GM20000 (cell line): ENCODE measurements around the gene PDIA2.
"Not testable (repeated sequence)": the region's sequence is repeated elsewhere in the genome, so short reads cannot be mapped to it uniquely, and the experiment has no call there.

ENCODE experiments used
- DNase-seq: peaks from one replicate; pipeline ENCODE4 v3.0.0; 2012; ENCODE audit warnings: low spot score
- TF ChIP-seq, protein P1 (sequence below): IDR thresholded peaks from 2 replicates; pipeline ENCODE4 v1.5.1; 2012; ENCODE audit warnings: mild to moderate bottlenecking, control low read depth; ENCODE audit errors: extremely low read depth, missing control alignments

The PDIA2 gene

DNA sequence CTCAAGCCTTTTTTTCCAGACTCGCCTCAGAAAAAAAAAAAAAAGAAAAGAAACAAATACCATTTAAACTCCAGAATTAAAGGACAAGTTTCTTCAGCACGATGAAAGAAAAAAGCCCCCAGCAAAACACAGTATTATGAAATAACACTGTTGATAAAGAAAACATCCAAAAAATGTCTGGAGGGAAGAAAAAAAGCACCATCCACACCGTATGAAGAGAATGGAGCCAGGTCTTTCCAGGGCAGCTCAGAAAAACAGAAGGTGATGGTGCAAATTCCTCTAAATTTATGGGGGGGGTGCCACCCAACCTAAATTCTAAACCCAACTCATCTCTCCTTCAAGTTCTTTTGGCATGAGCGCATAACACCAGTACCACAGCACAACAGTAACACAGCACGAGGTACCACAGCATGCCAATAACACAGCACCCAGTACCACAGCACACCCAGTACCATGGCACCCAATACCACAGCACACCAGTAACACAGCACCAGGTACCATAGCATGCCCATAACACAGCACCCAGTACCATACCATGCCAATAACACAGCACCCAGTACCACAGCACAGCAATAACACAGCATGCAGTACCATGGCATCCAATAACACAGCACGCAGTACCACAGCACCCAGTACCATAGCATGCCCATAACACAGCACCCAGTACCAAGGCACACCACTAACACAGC lies 50.6 kb downstream of the PDIA2 start:
- DNase-seq, result no peak
- TF ChIP-seq, protein P1, sequence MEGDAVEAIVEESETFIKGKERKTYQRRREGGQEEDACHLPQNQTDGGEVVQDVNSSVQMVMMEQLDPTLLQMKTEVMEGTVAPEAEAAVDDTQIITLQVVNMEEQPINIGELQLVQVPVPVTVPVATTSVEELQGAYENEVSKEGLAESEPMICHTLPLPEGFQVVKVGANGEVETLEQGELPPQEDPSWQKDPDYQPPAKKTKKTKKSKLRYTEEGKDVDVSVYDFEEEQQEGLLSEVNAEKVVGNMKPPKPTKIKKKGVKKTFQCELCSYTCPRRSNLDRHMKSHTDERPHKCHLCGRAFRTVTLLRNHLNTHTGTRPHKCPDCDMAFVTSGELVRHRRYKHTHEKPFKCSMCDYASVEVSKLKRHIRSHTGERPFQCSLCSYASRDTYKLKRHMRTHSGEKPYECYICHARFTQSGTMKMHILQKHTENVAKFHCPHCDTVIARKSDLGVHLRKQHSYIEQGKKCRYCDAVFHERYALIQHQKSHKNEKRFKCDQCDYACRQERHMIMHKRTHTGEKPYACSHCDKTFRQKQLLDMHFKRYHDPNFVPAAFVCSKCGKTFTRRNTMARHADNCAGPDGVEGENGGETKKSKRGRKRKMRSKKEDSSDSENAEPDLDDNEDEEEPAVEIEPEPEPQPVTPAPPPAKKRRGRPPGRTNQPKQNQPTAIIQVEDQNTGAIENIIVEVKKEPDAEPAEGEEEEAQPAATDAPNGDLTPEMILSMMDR, result no peak

DNA sequence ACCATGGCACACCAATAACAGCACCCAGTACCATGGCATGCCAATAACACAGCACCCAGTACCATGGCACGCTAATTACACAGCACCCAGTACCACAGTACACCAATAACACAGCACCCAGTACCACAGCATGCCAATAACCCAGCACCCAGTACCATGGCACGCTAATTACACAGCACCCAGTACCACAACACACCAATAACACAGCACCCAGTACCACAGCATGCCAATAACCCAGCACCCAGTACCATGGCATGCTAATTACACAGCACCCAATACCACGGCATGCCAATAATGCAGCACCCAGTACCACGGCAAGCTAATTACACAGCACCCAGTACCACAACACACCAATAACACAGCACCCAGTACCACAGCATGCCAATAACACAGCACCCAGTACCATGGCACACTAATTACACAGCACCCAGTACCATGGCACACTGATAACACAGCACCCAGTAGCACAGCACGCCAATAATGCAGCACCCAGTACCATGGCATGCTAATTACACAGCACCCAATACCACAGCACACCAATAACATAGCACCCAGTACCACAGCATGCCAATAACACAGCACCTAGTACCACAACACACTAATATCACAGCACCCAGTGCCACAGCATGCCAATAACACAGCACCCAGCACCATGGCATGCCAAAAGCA lies 51.3 kb downstream of the PDIA2 start:
- not testable (repeated sequence) for DNase-seq

DNA sequence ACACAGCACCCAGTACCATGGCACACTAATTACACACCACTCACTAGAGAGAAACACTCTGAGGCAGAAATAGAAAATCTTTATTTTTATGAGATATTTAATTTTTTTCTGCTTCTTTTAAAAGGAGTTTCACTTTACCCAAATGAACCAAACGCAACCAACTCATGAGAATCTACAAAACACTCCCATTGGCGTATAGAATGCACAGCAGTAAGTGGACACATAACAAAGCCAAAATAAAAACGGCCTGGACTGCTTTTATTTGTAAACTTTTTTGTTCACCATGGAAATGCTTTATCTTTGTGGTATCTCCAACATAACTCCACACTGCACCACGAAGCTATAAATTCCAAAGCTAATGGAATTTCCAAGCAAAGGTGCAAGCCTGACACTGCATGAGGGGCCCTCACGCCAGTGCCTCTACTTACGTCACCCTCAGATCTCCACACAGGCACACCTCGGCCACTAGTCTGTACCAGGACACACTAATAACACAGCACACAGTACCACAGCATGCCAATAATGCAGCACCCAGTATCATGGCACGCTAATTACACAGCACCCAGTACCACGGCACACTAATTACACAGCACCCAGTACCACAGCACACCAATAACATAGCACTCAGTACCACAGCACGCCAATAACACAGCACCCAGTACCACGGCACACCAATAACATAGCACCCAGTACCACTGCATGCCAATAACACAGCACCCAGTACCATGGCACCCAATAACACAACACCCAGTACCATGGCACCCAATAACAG lies 52.1 kb downstream of the PDIA2 start:
- DNase-seq, result not testable (repeated sequence)

DNA sequence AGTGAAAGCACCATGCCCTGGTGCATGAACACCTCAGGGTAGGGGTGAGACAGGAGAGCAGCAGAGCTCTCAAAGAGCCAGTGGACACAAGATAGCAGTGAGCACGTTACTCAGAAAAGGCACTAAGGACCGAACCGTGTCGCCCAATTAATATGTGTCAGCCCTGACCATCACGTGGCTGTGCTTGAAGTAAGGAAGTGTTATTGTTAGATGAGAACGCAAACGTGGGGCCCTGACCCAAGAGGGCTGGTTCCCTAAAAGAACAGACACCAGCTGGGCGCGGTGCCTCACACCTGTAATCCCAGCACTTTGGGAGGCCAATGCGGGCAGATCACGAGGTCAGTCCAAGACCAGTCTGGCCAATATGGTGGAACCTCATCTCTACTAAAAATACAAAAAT lies 53.3 kb downstream of the PDIA2 start:
- TF ChIP-seq, protein P1, result no peak
- no peak for DNase-seq
